Measurements from ENCODE around the gene TPT1. TPM values are rescaled to one million over a fixed set of nuclear protein-coding genes. Genes with fewer than 3 reads are reported as not detected.

TPT1 gene
- total RNA-seq, 1 experiment from 2014 or later = 1,865 TPM

DNA sequence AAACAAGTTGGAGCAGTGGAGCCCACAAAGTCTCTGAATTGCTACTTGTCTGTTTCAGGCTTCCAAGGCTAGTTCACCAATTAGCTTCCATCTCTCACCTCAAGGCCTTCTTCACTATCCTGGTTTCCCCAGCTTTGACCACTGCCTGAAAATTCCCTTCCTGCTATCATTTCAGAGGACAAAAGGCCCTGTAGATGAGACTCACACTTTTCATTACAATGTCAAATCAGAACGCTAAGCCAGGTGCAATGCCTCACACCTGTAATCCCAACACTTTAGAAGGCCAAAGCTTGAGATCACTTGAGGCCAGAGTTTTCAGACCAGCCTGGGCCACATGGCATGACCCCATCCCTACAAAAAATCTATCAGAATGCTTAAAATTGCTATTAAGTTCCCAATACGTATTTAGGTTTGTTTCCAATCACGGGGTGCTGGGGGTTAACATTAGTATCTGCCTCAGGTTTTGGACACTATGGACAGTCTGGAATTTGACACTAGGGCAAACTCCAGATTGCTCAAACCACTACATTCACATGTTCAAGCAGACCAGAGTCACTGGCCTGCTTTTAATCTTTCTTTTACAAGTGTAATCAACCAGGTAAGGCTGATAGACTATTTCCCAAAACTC is 5.5 kb downstream of the TPT1 start:
- no peak for DNase-seq (ENCODE audit: low read depth)

DNA sequence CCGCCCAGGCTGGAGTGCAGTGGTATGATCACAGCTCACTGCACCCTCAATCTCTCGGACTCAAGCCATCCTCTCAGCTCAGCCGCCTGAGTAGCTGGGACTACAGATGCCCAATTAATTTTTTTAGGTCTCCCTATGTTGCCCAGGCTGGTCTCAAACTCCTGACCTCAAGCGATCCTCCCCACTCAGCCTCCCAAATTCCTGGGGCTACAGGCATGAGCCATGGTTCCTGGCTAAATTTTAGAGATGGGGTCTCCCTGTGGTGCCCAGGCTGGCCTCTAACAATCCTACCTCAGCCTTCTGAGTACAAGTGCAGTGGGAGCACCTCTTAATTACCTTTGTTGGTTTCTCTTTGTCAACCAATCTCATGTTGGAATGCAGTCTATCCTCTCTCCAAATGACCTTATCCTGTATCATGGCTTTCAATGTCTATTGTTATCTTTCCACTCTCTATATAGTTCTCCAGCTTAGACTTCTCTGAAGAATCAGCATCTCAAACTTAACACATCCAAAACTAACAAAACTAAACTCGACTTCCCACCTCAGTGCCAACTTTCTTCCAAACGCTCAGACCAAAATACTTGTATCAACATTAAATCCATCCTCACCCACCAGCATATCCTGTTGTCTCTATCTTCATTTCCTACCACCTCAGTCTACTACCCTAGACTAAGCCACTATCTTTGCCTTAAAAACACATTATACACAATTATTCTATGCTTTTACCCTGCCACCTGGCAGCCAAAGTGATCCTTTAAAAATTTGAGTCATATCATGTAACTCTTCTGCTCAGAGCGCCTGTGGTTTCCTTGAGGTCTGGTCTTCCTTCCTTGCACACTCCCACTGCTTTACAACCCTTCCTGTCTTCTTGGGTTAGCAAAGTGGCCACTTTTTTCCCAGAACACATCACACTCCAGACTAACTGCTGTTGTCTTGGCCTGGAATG is 6.7 kb downstream of the TPT1 start:
- peak; percentile 85 for DNase-seq (ENCODE audit: low read depth)

DNA sequence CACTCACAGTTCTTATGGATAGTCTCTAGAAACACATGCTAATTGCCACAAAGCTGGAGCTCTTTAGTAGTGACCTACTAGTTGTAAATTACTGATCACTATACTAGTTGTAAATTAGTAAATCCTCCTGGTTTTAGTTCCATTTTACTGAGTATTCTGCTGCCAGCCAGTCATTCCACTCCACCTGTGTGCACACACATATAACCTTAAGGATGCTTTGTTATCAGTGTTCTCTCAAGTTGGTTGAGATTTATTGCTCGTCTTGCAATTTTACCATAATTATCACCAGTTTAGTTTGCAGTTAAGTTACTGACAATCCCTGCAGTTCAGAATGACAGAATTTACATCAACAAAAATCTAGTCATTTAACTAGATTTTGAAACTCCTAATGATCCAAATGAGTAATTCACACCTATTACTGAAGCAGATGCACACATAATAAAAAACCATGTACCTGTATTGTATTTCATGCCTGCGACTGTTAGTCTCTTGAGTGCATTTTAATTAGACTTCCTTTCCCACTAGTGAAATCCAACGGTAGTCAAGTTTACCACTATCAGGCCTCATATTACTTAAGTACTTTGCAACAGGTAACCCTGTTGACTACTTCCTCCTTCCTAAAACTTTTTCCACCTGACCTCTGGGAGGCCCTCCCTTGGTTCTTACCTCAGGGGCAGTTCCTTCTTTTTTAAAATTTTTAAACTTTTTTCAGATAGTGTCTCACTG is 7.6 kb downstream of the TPT1 start:
- DNase-seq (ENCODE audit: low read depth) = no peak

DNA sequence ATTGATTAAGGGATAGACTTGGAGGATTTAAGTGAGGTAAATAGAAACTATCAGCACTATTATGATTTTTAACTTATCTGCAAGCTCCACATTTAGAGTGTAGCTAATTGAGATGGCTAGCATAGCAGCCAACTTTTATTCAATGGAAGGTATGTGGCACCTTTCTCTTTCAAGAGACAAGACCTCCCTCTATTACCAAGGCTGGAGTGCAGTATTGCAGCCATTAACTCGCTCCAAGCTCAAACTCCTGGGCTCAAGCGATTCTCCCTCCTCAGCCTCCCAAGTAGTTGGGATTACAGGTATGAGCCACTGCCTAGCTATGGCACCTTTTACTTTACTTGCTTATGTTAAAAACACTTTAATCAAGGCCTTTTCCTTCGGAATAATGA is 8.2 kb downstream of the TPT1 start:
- DNase-seq (ENCODE audit: low read depth) = no peak

DNA sequence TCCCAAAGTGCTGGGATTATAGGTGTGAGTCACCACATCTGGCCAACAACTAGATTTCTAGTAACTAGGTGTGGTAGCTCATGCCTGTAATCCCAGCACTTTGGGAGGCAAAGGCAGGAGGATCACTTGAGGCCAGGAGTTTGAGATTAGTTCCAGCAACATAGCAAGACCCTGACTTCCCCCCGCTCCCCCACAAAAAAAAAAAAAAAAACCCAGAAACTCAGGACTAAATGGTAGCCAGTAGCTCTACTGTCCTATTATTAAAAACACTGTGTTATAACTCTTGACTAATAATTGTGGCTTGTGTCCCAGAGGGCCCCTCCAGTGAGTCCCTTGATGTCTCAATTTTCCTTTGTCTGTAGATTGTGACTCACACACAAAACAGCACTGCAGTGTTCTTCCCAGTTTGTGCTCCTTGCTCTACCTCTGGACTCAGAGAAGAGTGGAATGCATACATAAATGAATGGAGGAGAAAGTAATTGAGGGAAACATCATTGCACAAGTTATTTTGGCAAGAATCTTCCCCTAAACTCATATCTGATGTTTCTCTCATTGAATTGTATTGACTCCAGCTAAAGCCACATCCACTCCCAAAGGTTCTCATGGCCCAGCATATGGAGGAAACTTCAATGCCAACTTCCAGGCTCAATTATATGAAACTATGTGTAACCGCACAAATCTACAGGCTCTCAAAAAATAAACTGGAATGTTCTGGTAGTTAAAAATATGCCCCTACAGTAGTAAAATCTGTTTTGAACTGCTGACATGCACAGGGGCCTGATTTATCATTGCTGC is 8.8 kb downstream of the TPT1 start:
- peak; percentile 92 for DNase-seq (ENCODE audit: low read depth)

DNA sequence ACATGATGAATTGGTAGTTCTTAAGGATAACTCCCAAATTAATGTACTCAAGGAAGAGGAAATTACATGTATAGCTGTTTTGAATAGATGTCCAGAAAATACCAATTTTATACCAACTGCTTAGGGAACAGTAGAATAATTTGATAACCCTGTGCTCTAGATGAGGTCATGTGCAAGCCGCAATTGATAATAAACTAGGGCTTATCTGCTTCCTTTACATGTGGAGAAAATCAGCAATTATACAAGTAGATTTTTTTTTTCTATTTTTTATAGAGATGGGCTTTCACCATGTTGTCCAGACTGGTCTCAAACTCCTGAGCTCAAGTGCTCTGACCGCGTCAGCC is 9.3 kb downstream of the TPT1 start:
- no peak for DNase-seq (ENCODE audit: low read depth)

DNA sequence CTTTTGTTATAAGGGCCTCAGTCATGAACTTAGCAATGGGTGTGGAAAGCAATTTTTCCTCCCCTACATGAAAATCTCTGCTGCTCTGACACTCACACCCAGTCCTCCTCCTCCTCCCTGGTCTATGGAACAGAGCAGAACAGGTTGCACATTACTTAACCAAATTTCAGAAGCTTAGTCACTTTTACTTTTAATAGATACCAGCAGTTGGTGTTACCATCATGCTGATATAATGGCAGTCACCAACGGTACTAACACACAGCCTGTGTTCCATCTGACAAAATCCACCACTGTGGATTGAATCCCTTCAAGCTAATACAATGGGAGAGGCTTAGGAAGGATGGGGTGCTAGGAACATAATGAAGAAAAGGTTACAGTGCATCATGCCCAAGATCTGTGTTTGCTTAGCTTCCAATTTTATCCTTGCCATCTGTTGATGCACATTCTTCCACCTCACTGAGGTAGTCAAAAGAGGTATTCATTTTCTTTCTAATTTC is 9.8 kb downstream of the TPT1 start:
- peak; percentile 36 for DNase-seq (ENCODE audit: low read depth)

DNA sequence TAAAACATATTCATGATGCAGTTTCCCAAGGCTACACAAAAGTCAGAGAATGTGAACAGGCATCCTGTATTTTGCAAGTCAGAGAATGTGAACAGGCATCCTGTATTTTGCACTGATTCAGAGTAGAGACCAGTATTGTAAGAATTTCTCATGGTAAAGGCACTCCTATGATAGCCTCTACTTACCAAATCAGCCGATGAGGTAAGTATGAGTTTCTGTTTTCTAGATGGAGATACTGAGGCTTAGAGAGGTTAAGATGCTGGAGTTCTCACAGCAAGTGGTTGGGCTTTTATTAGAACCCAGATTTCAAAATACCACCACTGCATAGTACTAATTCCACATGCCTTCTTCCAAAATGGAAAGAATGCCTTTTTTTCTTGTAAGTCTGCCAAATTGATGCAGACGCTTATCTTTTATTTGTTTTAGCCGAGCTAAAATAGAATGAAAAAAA is 12.3 kb downstream of the TPT1 start:
- DNase-seq (ENCODE audit: low read depth) = no peak

DNA sequence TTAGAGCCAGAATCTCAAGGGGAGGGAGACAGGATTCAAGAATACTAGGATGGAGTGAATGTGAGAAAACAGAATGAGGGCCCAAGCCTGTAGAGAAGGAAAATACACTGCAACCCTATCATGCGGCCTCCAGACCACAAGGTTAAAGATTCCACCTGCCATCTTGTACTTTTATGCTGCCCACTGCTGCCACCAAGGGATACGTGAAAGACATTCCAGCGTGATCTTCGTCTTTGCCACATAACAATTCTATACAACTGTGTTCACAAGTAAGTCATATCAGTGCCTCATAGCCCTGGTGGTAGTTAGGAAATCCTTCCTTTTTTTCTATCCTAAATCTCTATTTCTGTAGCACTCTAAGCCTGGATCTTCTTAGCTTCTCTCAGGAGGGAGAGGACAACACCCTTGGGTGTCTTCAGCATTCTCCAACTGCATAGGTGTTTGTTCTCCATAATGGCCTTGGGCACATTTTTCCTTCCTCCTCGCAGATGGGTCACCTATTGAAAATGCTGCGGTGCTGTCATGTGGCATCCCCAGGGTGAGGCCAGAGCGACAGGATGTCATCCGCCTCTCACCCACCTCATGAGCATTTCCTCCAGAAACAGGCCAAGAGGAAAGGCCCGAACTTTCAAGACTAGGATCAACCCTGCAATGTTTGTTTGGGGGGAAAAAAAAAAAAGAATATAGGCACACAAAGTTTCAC is 13.6 kb downstream of the TPT1 start:
- no peak for DNase-seq (ENCODE audit: low read depth)

DNA sequence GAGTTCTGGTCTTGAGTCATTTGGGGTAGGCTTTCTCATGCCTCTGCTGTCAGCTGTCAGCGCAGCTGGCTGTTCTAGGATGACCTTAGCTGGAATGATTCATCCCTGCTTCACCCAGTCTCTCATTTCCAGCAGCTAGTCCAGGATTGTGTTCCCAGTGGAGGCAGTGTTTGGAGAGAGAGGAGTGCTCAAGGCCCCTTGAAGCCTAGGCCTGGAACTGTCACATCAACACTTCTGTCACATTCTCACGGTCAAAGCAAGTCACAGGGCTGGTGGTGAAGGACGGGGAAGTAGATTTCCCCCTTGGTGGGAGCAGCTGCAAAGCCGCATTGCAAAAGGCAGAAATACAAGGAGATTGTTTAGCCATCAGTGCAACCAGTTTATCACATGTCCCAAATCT is 15.2 kb downstream of the TPT1 start:
- DNase-seq (ENCODE audit: low read depth) = peak; percentile 95

DNA sequence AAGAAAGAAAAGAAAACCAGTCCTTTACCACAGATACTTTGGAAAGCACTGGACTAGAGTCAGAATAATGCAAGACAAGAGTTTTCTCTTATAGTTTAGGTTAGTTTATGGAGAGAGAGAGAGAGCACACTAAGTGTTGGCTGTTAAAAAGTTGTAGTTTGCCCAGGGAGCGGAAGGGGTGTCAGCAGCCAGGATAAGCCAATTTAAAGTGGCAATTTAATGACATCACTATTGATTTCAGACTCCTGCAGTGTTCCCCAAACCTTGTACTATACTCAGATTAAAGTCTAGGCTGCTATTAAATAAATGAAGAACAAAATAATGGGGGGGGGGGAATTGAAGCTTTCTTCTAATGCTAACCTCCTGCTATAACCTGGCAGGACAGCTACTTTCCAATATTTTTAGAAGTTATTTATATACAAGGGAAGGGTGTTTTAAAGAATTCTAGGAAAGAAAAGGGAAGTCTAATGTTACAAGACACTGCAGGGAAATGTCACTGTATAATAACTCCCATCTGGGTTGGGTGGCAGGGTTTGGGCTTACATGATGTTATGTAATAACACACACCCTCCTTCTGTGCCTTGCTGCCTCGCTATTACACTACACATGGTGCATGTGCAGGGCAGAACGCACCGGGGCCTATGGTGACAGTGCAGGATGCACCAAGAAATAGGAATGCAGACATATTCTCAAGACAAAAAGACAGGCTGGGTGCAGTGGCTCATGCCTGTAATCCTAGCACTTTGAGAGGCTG is 19.9 kb downstream of the TPT1 start:
- no peak for DNase-seq (ENCODE audit: low read depth)

DNA sequence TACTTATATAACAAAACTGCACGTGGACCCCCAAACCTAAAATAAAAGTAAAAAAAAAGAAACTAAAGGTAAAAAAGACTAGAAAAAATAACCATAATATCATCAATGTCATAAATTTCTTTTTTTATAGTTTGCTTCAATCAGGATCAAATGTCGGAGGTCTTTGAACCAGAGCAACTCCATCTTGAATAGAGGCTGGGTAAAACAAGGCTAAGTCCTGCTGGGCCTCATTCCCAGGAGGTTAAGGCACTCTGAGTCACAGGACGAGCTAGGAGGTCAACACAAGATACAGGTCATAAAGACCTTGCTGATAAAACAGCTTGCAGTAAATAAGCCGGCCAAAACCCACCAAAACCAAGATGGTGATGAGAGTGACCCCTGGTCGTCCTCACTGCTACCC is 24.0 kb downstream of the TPT1 start:
- DNase-seq (ENCODE audit: low read depth) = no peak

DNA sequence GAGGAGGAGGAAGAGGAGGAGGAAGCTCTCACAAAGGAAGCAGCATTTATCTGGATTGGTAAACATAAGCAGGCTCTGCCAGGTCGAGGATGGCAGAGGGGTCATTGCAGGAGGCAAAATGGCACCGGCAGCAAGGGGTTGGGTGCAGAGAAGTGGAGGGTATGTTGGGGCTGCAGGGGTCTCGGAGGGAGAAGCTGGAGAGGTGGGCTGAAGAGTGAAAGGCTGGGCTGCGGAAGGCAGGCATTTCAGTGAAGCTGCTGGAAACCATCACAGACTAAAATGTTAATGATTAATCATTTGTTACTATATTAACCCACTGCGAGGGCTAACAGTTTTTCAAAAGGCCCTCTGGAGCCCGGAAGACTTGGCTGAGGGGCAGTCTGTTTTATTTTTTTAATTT is 24.6 kb downstream of the TPT1 start:
- DNase-seq (ENCODE audit: low read depth) = no peak

DNA sequence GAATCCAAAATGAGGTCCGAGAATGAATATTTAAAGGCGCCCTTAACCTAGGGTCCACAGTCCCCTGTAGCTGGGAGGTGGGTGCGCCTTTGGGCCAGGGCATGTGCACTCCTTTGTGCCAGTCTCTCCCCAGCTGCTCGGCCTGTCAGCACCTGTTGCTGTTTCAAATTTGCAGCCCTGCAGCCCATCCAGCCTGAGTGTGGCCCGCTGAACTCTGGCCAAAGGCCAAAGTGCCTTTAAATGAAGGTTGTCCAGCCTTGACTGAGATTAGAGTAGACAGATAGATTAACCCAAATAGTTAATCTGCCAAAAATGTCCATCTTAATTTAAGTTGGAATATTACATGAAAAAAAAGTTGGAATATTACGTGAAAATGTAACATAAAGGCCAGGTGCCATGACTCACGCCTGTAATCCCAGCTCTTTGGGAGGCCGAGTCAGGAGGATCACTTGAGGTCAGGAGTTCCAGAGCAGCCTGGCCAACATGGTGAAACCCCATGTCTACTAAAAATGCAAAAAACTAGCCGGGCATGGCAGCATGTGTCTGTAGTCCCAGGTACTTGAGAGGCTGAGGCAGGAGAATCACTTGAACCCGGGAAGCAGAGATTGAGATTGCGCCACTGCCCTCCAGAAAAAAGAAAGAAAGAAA is 25.3 kb downstream of the TPT1 start:
- no peak for DNase-seq (ENCODE audit: low read depth)

DNA sequence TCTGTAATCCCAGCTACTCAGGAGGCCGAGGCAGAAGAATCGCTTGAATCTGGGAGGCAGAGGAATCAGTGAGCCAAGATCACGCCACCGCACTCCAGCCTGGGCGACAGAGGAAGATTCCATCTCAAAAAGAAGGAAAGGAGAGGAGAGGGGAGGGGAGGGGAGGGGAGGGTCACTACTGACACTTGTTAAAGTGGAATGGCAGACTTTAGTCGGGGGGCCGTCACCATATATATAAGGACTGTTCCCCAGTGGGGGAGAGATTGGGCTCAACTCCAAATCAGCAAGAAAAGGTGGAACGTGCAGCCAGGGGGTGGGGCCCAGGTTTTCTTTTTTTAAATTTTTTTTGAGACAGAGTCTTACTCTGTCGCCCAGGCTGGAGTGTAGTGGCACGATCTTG is 26.2 kb downstream of the TPT1 start:
- no peak for DNase-seq (ENCODE audit: low read depth)

DNA sequence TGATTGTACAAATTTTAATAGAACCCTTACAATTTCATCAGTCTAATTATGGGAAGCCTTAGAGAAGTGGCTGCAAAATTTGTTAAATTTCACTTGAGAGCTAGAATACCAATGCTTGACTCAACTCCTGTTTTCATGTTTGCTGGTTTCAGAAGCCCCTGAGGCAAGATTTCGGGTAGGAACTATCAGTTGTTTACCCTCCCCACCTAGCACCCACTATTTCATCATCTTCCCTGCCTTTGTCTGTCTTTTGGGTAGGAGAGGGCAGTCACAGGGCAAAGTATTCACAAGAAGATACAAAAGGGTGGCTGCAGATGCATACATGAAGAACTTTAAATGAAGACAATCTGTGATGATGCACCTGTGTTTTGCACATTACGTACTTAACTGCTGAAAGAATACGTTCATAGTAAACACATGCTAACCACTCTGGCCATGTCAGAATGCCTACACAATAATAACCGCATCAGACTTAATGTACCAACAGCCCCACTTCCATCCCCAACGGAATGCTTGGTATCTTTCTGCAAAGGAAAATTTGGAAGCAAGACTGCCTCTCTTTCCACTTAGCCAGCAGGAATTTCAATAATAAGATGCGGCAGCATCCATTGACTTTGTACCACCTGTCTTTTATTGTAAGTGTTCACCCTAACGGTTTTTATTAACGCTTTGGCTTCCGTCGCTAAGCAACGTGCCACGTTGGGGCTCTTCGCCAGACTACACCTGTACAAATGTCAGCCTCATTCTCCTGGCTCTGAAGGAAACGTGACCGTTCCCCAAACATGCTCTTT is 30.4 kb downstream of the TPT1 start:
- no peak for DNase-seq (ENCODE audit: low read depth)

DNA sequence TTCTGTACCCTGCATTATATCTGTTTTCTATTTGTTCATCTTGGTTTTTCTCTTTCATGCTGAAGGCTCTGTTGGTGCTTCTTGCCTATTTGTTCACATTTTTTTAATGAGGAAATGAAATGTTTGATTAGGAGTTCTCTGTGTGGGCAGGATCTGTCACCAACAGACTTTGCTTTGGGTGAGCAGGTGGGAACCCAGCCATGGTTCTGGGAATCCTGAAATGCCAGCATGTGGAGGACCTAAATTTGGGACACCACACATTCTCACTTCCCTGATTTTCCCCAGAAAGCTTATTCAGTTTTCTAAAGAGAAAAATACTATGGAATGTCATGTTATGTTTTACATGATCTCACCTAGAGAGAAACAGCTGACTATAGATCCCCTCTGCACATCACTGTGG is 34.0 kb downstream of the TPT1 start:
- no peak for DNase-seq (ENCODE audit: low read depth)

DNA sequence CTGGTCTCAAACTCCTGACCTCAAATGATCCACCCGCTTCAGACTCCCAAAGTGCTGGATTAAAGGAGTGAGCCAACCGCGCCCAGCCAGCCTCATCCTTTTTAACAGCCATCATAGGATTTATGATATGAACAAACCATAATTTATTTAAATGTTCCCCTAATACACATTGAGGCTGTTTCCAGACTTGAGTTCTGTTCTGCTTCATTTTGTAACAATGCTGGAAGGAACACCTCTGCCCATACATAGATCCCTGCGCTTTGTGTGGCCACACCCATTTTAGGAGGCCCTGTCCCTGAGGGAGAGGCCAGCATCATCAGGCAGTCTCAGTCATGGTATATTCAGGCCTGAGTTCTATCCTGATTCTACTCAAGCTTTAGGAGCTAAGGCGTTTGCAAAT is 35.9 kb downstream of the TPT1 start:
- no peak for DNase-seq (ENCODE audit: low read depth)

DNA sequence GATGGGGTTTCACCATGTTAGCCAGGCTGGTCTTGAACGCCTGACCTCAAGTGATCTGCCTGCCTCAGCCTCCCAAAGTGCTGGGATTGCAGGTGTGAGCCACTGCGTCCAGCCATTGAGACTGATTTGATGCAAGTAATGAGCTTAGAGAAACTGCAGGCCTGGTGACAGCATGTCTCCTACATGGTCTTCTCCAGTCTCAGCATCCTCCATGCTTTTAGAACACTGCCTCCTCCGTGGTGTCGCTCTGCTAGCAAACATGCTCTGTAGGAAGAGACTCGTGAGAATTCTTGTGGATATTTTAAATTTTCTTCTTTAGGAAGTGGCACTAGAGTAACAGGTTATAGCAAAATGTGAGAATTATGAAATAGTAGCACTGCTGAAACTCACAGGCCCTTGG is 37.1 kb downstream of the TPT1 start:
- no peak for DNase-seq (ENCODE audit: low read depth)

Measured in HT1080 (cell line).